CD4-positive, alpha-beta T cell treated with Interleukin-6 at 100 ng/mL for 8 hours (primary cell): ENCODE results near the gene USE1.
"Not testable (repeated sequence)": the region's sequence is repeated elsewhere in the genome, so short reads cannot be mapped to it uniquely, and the experiment has no call there.

Experiments
- DNase-seq: peaks from one replicate; pipeline ENCODE4 v3.0.0-alpha.2; 2020; ENCODE audit warnings: mixed read lengths, low spot score

The USE1 gene

GRCh38 chr19:17215127-17215971 is at the start of gene USE1:
Gene USE1, plus strand, starts transcription at chr19:17215357. Its CDS starts 49 bp downstream, at chr19:17215406.
- DNase-seq = peak; percentile 88

GRCh38 chr19:17165715-17166114 is 49.4 kb upstream of the USE1 start:
- no peak for DNase-seq

GRCh38 chr19:17170538-17171297 is 44.4 kb upstream of the USE1 start:
- no peak for DNase-seq

- no peak for DNase-seq
Measured at GRCh38 chr19:17171874-17172273, 43.3 kb upstream of the USE1 start.

- no peak for DNase-seq
Measured at GRCh38 chr19:17172624-17173345, 42.4 kb upstream of the USE1 start.

GRCh38 chr19:17178291-17178690 is 36.9 kb upstream of the USE1 start:
- no peak for DNase-seq

- no peak for DNase-seq
Measured at GRCh38 chr19:17180997-17181702, 34.0 kb upstream of the USE1 start.

GRCh38 chr19:17183271-17183761 is 31.8 kb upstream of the USE1 start:
- peak; percentile 13 for DNase-seq

- DNase-seq = peak; percentile 22
Measured at GRCh38 chr19:17183858-17184321, 31.3 kb upstream of the USE1 start.

- peak; percentile 71 for DNase-seq
Measured at GRCh38 chr19:17184371-17184841, 30.8 kb upstream of the USE1 start.

- no peak for DNase-seq
Measured at GRCh38 chr19:17185590-17185989, 29.6 kb upstream of the USE1 start.

GRCh38 chr19:17191736-17192135 is 23.4 kb upstream of the USE1 start:
- not testable (repeated sequence) for DNase-seq

- DNase-seq = no peak
Measured at GRCh38 chr19:17192751-17193150, 22.4 kb upstream of the USE1 start.

- no peak for DNase-seq
Measured at GRCh38 chr19:17194608-17195007, 20.5 kb upstream of the USE1 start.

- no peak for DNase-seq
Measured at GRCh38 chr19:17195106-17195505, 20.1 kb upstream of the USE1 start.

GRCh38 chr19:17196610-17197009 is 18.5 kb upstream of the USE1 start:
- no peak for DNase-seq

- no peak for DNase-seq
Measured at GRCh38 chr19:17197666-17198065, 17.5 kb upstream of the USE1 start.

GRCh38 chr19:17200408-17201079 is 14.6 kb upstream of the USE1 start:
- DNase-seq = no peak

GRCh38 chr19:17202249-17202648 is 12.9 kb upstream of the USE1 start:
- DNase-seq = no peak

GRCh38 chr19:17202713-17203112 is 12.4 kb upstream of the USE1 start:
- no peak for DNase-seq
